Tibial artery (tissue), 4 donors: ENCODE data around the gene KRT34.

ENCODE experiments used
- DNase-seq, 2 donors: peaks; one replicate each; pipeline ENCODE4 v3.0.0-alpha.2; 2019
- H3K27ac ChIP-seq, 2 donors: fragments of 200-600 bp; sonication (generic) in 1 of 2; 1 replicate in 1 of 2; 2 replicates in 1 of 2; pipeline ENCODE4 v1.5.1; 2018 to 2019; ENCODE audit warnings: mild to moderate bottlenecking in 1 of 2
- H3K27me3 ChIP-seq, 2 donors: fragments of 200-600 bp; sonication (generic) in 1 of 2; one replicate each; pipeline versions ENCODE4 v1.5.1 to v1.6.0; 2016 to 2019
- H3K36me3 ChIP-seq, 3 donors: fragments of 200-600 bp; sonication (generic) in 2 of 3; one replicate each; pipeline ENCODE4 v1.5.1; 2016 to 2019; ENCODE audit warnings: mild to moderate bottlenecking in 2 of 3
- H3K4me1 ChIP-seq, 4 donors: fragments of 200-600 bp; sonication (generic) in 2 of 4; 1 replicate in 3 of 4; 2 replicates in 1 of 4; pipeline ENCODE4 v1.5.1; 2016 to 2019
- H3K4me3 ChIP-seq, 2 donors: fragments of 200-600 bp; sonication (generic) in 1 of 2; 1 replicate in 1 of 2; 2 replicates in 1 of 2; pipeline ENCODE4 v1.5.1; 2018 to 2019; ENCODE audit warnings: mild to moderate bottlenecking in 2 of 2
- H3K9me3 ChIP-seq, 3 donors: fragments of 200-600 bp; sonication (generic) in 1 of 3; one replicate each; pipeline ENCODE4 v1.5.1; 2016 to 2019
- intact Hi-C: fragments of 100-400 bp; cut with DNase I; formaldehyde crosslinking; loops from one replicate; pipeline ENCODE4 v1.15.0; 2023; ENCODE audit warnings: low total_unique reads
- TF ChIP-seq, protein P1 (sequence below), 2 experiments: fragments of 200-600 bp in 1 of 2; fragments of 450-650 bp in 1 of 2; IDR thresholded peaks; one replicate each; pipeline ENCODE4 v1.5.1; 2017 to 2019; ENCODE audit warnings: antibody characterized with exemption in 2 of 2, mild to moderate bottlenecking in 1 of 2, moderate library complexity in 1 of 2

KRT34 gene

DNA sequence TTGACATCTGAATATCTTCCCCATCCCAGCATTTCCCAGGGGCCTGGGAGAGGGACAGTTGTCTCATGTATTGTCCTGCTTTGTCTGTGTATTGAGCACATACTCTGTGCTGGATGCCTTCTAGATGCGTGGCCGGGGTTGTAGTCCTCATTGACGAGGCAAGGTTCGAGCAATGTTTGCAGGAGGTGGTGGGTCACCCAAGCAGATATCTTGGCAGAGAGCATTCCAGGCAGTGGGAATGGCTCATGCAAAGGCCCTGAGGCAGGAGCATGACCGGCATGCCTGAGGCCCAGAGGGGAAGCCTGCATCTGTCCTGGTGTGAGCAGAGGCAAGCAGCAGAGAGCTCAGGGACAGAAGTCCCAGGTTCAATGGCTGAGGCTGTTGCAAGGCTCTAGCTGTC, 49.0 kb downstream of the KRT34 start:
- no peaks in the 10 kb centered on the region for H3K36me3 ChIP-seq
- H3K4me1 ChIP-seq, result peaks cover 0 to 8% (median 0%) of the 10 kb centered on the region in 4 donors
- TF ChIP-seq, protein P1, sequence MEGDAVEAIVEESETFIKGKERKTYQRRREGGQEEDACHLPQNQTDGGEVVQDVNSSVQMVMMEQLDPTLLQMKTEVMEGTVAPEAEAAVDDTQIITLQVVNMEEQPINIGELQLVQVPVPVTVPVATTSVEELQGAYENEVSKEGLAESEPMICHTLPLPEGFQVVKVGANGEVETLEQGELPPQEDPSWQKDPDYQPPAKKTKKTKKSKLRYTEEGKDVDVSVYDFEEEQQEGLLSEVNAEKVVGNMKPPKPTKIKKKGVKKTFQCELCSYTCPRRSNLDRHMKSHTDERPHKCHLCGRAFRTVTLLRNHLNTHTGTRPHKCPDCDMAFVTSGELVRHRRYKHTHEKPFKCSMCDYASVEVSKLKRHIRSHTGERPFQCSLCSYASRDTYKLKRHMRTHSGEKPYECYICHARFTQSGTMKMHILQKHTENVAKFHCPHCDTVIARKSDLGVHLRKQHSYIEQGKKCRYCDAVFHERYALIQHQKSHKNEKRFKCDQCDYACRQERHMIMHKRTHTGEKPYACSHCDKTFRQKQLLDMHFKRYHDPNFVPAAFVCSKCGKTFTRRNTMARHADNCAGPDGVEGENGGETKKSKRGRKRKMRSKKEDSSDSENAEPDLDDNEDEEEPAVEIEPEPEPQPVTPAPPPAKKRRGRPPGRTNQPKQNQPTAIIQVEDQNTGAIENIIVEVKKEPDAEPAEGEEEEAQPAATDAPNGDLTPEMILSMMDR (IDR thresholded peaks at IDR 0.05), result no peak
- no peak overlapping the region for H3K27ac ChIP-seq
- no peak for DNase-seq
- peaks cover 0 to 23% of the 10 kb centered on the region in 2 donors for H3K27me3 ChIP-seq
- H3K4me3 ChIP-seq, result no peak overlapping the region
- H3K9me3 ChIP-seq, result no peaks in the 10 kb centered on the region
- intact Hi-C loops, result no loop called here

DNA sequence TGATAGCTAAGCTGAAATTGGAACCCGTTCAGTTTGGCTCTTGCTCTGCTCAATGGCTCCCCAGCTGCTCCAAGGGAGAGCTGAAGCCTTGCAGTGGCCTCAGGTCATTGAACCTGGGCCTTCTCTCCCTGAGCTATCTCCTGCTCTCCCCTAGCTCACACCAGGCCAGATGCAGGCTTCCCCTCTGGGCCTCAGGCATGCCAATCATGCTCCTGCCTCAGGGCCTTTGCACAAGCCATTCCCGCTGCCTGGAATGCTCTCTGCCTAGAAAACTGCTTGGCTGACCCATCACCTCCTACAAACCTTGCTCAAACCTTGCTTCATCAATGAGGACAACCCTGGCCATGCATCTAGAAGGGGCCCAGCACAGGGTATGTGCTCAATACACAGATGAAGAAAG, 49.9 kb downstream of the KRT34 start:
- Histone ChIP-seq H3K4me1 (peaks cover 0 to 8% (median 0%) of the 10 kb centered on the region in 4 donors), H3K27ac (no peak overlapping the region), H3K27me3 (peaks cover 0 to 23% of the 10 kb centered on the region in 2 donors), H3K36me3 (no peaks in the 10 kb centered on the region), H3K9me3 (no peaks in the 10 kb centered on the region), H3K4me3 (no peak overlapping the region)
- intact Hi-C loops, result no loop called here
- TF ChIP-seq, protein P1 (IDR thresholded peaks at IDR 0.05), result no peak
- no peak for DNase-seq

DNA sequence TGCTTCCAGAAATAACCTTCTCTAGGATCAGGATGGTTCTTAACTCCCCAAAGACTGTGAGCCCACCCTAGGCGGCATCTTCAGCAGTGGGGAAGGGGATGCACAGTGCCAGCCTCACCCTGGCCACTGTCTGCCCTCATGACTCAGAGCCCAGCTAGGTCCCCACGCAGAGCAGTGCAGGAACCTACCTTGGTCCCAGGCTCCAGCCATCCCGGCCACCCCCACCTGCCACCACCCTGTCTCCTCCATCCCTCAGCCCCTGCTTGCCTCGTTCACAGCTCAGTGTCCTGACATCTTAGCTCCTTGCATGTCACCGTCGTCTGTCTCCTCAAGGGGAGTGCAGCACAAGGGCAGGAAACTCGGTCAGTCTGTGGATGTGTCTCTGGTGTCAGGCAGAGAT, 50.5 kb downstream of the KRT34 start:
- no peak for DNase-seq
- Histone ChIP-seq H3K9me3 (no peaks in the 10 kb centered on the region), H3K36me3 (no peaks in the 10 kb centered on the region), H3K27ac (no peak overlapping the region), H3K4me3 (no peak overlapping the region), H3K4me1 (peaks cover 0 to 8% (median 0%) of the 10 kb centered on the region in 4 donors), H3K27me3 (peaks cover 0 to 23% of the 10 kb centered on the region in 2 donors)
- intact Hi-C loops, result no loop called here
- TF ChIP-seq, protein P1 (IDR thresholded peaks at IDR 0.05), result no peak

DNA sequence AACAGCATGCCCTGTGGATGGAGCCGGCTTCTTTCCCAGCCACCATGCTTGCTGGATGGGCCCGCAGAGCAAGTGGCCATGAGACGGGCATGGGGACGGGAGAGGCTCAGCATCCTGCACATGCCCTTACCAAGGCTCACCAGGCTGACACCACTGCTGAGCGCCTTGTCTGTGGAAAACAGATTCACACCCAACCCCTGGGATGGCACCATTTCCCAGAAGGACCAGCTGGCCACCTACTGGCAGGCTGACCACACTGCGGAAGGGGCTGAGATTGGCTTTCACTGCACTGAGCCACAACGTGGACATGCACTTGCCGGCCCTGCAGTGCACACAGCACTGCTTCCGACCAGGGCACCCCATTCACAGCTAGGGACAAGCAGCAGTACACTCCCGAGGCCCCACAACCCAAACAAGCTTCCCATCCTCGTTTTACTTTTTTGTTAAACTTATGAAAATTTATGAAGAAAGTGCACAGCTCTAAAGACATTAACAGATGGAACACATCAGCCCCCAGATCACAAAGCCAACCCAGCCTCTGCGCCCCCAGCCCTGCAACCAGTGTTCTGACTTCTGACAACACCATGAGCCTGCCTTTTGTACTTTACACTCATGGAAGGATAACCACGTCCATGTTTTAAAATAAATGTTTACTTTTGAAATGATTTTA, 52.7 kb downstream of the KRT34 start:
- Histone ChIP-seq H3K27me3 (peaks cover 0 to 16% of the 10 kb centered on the region in 2 donors), H3K27ac (no peak overlapping the region), H3K36me3 (no peaks in the 10 kb centered on the region), H3K9me3 (no peaks in the 10 kb centered on the region), H3K4me1 (no peaks in the 10 kb centered on the region), H3K4me3 (no peak overlapping the region)
- intact Hi-C loops, result loop anchor here (10.0 kb wide), 1 partner anchor 415 kb away; no protein-coding TSS in a partner anchor
- TF ChIP-seq, protein P1 (IDR thresholded peaks at IDR 0.05), result peak; percentile 48 to 50
- no peak for DNase-seq

DNA sequence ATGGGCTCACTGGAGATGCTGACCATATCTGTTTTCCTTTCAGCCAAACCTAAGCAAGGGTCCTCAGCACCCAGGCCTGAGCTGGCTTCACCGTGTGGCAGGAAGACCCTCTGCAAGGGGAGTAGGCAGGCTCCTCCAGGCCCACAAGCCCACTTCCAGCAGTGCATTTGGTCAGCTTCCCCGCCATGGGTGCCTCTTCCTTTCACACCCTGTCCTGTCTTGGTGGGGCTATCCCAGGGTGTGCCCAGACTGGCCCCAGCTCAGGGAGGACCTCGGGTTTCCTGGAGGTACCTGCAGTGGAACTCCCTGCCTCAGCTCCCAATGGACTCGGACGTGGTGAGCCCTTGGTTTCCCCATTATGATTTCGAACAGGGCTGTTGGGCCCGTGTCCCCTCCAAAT, 53.9 kb downstream of the KRT34 start:
- Histone ChIP-seq H3K27ac (no peak overlapping the region), H3K36me3 (no peaks in the 10 kb centered on the region), H3K4me1 (no peaks in the 10 kb centered on the region), H3K9me3 (no peaks in the 10 kb centered on the region), H3K4me3 (no peak overlapping the region), H3K27me3 (peaks cover 0 to 13% of the 10 kb centered on the region in 2 donors)
- DNase-seq, result no peak
- intact Hi-C loops, result loop anchor here (10.0 kb wide), 1 partner anchor 413 kb away; no protein-coding TSS in a partner anchor
- TF ChIP-seq, protein P1 (IDR thresholded peaks at IDR 0.05), result no peak
